ENCODE measurements around the gene SLC22A3. TPM values are rescaled to one million over a fixed set of nuclear protein-coding genes. Genes with fewer than 3 reads are reported as not detected.

The SLC22A3 gene
- total and polyA plus RNA-seq, 2 of the 13 experiments (the other 11 are each of a cell fraction or from before 2014, with no cell fraction given): 12.0 to 31.5 TPM

DNA sequence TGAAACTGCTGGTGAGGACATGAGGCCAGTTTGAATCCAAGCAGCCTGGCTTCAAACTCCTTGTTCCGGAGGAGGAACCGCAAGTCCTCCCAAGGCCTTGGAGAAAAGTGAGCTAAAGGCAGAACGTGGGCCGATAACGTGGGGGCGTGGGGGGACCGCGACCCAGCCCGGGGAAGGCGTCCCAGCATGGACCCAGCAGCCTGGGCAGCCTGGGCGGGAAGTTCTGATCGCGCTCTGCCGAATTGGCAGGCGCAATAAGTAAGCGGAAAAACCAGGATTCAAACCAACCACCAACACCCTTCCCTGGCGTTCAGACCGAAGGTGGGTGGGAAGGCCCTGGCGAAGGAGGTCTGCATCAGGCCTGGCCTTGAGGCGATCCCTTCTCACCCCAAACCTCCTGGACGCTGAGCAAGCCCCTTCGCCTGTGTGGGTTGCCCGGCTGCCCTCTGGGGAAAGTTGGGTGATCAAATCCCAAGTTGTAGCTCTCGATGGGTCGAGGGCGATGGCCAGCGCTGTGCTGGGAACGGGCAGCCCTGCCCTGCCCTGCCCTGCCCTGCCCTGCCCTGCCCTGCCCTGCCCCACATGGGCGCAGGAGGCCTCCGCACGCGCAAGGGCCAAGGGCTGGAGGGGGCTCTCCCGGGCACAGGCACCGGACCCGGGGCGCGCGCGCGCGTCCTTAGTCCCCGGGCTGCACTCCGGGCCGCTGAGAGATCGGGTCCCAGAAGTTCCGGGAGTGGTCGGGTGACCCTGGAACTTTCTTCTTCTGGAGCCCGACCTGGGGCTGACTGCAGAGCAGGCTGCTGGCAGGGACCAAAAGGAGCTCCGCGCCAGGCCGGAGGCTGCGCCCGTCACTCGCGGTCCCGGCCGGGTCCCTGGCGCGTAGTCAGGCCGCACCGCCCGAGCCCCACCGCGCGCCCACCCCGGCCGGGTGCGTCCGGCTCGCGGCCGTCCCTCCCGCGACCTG, 637 bp upstream of the SLC22A3 start (continued):
- TF ChIP-seq ZNF496 (CRISPR knock-in tag; IDR thresholded peaks at IDR 0.05; ENCODE audit: insufficient replicate concordance) (no peak), ARNT (IDR thresholded peaks at IDR 0.05) (no peak), GATAD1 (CRISPR knock-in tag; IDR thresholded peaks at IDR 0.05) (no peak), ZNF460 (CRISPR knock-in tag; IDR thresholded peaks at IDR 0.05; ENCODE audit: borderline replicate concordance) (no peak), JUN (CRISPR knock-in tag; IDR thresholded peaks at IDR 0.05) (no peak), RORA (CRISPR knock-in tag; IDR thresholded peaks at IDR 0.05) (no peak), ZNF75D (CRISPR knock-in tag; IDR thresholded peaks at IDR 0.05; ENCODE audit: borderline replicate concordance) (no peak), EHMT2 (IDR thresholded peaks at IDR 0.05; ENCODE audit: borderline replicate concordance, low read depth, low read length) (no peak), PRPF4 (IDR thresholded peaks at IDR 0.05; ENCODE audit: low read depth, low read length, poor library complexity, severe bottlenecking) (no peak), PAX8 (CRISPR knock-in tag; IDR thresholded peaks at IDR 0.05; ENCODE audit: borderline replicate concordance) (no peak)
- TF ChIP-seq, protein P1, sequence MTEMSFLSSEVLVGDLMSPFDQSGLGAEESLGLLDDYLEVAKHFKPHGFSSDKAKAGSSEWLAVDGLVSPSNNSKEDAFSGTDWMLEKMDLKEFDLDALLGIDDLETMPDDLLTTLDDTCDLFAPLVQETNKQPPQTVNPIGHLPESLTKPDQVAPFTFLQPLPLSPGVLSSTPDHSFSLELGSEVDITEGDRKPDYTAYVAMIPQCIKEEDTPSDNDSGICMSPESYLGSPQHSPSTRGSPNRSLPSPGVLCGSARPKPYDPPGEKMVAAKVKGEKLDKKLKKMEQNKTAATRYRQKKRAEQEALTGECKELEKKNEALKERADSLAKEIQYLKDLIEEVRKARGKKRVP (CRISPR knock-in tag; IDR thresholded peaks at IDR 0.05): no peak
- TF ChIP-seq, protein P2, sequence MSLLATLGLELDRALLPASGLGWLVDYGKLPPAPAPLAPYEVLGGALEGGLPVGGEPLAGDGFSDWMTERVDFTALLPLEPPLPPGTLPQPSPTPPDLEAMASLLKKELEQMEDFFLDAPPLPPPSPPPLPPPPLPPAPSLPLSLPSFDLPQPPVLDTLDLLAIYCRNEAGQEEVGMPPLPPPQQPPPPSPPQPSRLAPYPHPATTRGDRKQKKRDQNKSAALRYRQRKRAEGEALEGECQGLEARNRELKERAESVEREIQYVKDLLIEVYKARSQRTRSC (CRISPR knock-in tag; IDR thresholded peaks at IDR 0.05; ENCODE audit: low read depth): no peak
- TF ChIP-seq, protein P3, sequence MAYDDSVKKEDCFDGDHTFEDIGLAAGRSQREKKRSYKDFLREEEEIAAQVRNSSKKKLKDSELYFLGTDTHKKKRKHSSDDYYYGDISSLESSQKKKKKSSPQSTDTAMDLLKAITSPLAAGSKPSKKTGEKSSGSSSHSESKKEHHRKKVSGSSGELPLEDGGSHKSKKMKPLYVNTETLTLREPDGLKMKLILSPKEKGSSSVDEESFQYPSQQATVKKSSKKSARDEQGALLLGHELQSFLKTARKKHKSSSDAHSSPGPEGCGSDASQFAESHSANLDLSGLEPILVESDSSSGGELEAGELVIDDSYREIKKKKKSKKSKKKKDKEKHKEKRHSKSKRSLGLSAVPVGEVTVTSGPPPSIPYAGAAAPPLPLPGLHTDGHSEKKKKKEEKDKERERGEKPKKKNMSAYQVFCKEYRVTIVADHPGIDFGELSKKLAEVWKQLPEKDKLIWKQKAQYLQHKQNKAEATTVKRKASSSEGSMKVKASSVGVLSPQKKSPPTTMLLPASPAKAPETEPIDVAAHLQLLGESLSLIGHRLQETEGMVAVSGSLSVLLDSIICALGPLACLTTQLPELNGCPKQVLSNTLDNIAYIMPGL (CRISPR knock-in tag; IDR thresholded peaks at IDR 0.05; ENCODE audit: borderline replicate concordance in 1 of 2, low read depth in 1 of 2): no peak
- TF ChIP-seq, protein P4, sequence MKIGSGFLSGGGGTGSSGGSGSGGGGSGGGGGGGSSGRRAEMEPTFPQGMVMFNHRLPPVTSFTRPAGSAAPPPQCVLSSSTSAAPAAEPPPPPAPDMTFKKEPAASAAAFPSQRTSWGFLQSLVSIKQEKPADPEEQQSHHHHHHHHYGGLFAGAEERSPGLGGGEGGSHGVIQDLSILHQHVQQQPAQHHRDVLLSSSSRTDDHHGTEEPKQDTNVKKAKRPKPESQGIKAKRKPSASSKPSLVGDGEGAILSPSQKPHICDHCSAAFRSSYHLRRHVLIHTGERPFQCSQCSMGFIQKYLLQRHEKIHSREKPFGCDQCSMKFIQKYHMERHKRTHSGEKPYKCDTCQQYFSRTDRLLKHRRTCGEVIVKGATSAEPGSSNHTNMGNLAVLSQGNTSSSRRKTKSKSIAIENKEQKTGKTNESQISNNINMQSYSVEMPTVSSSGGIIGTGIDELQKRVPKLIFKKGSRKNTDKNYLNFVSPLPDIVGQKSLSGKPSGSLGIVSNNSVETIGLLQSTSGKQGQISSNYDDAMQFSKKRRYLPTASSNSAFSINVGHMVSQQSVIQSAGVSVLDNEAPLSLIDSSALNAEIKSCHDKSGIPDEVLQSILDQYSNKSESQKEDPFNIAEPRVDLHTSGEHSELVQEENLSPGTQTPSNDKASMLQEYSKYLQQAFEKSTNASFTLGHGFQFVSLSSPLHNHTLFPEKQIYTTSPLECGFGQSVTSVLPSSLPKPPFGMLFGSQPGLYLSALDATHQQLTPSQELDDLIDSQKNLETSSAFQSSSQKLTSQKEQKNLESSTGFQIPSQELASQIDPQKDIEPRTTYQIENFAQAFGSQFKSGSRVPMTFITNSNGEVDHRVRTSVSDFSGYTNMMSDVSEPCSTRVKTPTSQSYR (CRISPR knock-in tag; IDR thresholded peaks at IDR 0.05; ENCODE audit: borderline replicate concordance): no peak
- TF ChIP-seq, protein P5, sequence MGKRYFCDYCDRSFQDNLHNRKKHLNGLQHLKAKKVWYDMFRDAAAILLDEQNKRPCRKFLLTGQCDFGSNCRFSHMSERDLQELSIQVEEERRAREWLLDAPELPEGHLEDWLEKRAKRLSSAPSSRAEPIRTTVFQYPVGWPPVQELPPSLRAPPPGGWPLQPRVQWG (CRISPR knock-in tag; IDR thresholded peaks at IDR 0.05; ENCODE audit: borderline replicate concordance, low read depth): no peak
- TF ChIP-seq, protein P6, sequence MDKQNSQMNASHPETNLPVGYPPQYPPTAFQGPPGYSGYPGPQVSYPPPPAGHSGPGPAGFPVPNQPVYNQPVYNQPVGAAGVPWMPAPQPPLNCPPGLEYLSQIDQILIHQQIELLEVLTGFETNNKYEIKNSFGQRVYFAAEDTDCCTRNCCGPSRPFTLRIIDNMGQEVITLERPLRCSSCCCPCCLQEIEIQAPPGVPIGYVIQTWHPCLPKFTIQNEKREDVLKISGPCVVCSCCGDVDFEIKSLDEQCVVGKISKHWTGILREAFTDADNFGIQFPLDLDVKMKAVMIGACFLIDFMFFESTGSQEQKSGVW (CRISPR knock-in tag; IDR thresholded peaks at IDR 0.05; ENCODE audit: borderline replicate concordance): no peak
- TF ChIP-seq, protein P7, sequence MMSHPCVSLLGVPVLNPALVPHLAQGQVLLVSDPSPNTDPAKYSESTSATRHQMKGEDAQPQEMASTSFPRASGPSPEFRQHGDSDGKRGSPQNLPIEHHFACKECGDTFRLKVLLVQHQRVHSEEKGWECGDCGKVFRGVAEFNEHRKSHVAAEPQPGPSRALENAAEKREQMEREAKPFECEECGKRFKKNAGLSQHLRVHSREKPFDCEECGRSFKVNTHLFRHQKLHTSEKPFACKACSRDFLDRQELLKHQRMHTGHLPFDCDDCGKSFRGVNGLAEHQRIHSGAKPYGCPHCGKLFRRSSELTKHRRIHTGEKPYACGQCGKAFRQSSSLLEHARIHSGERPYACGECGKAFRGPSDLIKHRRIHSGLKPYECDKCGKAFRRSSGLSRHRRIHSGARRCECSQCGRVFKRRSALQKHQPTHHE (CRISPR knock-in tag; IDR thresholded peaks at IDR 0.05; ENCODE audit: borderline replicate concordance): no peak

All from HepG2 (cell line).